ENCODE data around the gene TEX35. TPM values are rescaled to one million over a fixed set of nuclear protein-coding genes. Genes with fewer than 3 reads are reported as not detected.

The TEX35 gene
- polyA plus RNA-seq, 1 donor (not counting 4 experiments of a cell fraction or from before 2014, with no cell fraction given): 0.18 TPM

GRCh38 chr1:178565586-178565985 lies 52.7 kb downstream of the TEX35 start:
- dilution Hi-C loops (cut with MboI; ENCODE audit: extremely low pct_ligation_motif_present, low sequenced_read_pairs): no loop called here
- no peaks in the 10 kb centered on the region for H4K20me1 ChIP-seq (ENCODE audit: control insufficient read depth, extremely low read depth, insufficient read depth, low read length)

GRCh38 chr1:178566187-178566586 lies 53.3 kb downstream of the TEX35 start:
- Histone ChIP-seq H3K9me3 (ENCODE audit: control insufficient read depth, low read depth, low read length) (no peaks in the 10 kb centered on the region), H3K27ac (ENCODE audit: control insufficient read depth, insufficient read depth, low read length) (no peak overlapping the region), H3K4me2 (ENCODE audit: control insufficient read depth, extremely low read depth, insufficient read depth, low read depth, low read length) (no peak overlapping the region), H3K4me3 (ENCODE audit: control insufficient read depth in 2 of 3, extremely low read depth in 1 of 3, insufficient read depth in 2 of 3, low read depth in 1 of 3, low read length in 3 of 3) (no peak overlapping the region), H3K79me2 (ENCODE audit: control insufficient read depth, insufficient read depth, low read length) (no peaks in the 10 kb centered on the region), H3K9me1 (ENCODE audit: control insufficient read depth, extremely low read depth, insufficient read depth, low read length) (no peaks in the 10 kb centered on the region), H2AFZ (ENCODE audit: control insufficient read depth, low read length) (no peak overlapping the region), H3K27me3 (ENCODE audit: control insufficient read depth, extremely low read depth, insufficient read depth, low read length) (no peaks in the 10 kb centered on the region), H3K9ac (ENCODE audit: control insufficient read depth, extremely low read depth, insufficient read depth, low read length) (no peak overlapping the region), H3K36me3 (ENCODE audit: control insufficient read depth in 2 of 2, extremely low read depth in 1 of 2, insufficient read depth in 2 of 2, low read length in 2 of 2) (no peaks in the 10 kb centered on the region), H3K4me1 (ENCODE audit: control insufficient read depth, extremely low read depth, insufficient read depth, low read length) (no peaks in the 10 kb centered on the region), H4K20me1 (ENCODE audit: control insufficient read depth, extremely low read depth, insufficient read depth, low read length) (no peaks in the 10 kb centered on the region)
- dilution Hi-C loops (cut with MboI; ENCODE audit: extremely low pct_ligation_motif_present, low sequenced_read_pairs): no loop called here
- no peak for DNase-seq (ENCODE audit: low read depth, low spot score)
- TF ChIP-seq, protein P1, sequence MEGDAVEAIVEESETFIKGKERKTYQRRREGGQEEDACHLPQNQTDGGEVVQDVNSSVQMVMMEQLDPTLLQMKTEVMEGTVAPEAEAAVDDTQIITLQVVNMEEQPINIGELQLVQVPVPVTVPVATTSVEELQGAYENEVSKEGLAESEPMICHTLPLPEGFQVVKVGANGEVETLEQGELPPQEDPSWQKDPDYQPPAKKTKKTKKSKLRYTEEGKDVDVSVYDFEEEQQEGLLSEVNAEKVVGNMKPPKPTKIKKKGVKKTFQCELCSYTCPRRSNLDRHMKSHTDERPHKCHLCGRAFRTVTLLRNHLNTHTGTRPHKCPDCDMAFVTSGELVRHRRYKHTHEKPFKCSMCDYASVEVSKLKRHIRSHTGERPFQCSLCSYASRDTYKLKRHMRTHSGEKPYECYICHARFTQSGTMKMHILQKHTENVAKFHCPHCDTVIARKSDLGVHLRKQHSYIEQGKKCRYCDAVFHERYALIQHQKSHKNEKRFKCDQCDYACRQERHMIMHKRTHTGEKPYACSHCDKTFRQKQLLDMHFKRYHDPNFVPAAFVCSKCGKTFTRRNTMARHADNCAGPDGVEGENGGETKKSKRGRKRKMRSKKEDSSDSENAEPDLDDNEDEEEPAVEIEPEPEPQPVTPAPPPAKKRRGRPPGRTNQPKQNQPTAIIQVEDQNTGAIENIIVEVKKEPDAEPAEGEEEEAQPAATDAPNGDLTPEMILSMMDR (optimal IDR thresholded peaks at IDR 0.05 in 1 of 3, IDR thresholded peaks at IDR 0.05 in 1 of 3, conservative IDR thresholded peaks at IDR 0.05 in 1 of 3; ENCODE audit: extremely low read depth in 1 of 3, insufficient read depth in 2 of 3, low read length in 3 of 3): no peak
- TF ChIP-seq EZH2 (IDR thresholded peaks at IDR 0.05; ENCODE audit: low read length): no peak
- no peak for FAIRE-seq

More at GRCh38 chr1:178565586-178565985, 52.7 kb downstream of the TEX35 start:
- TF ChIP-seq EZH2 (IDR thresholded peaks at IDR 0.05; ENCODE audit: low read length): no peak
- TF ChIP-seq, protein P1 (optimal IDR thresholded peaks at IDR 0.05 in 1 of 3, IDR thresholded peaks at IDR 0.05 in 1 of 3, conservative IDR thresholded peaks at IDR 0.05 in 1 of 3; ENCODE audit: extremely low read depth in 1 of 3, insufficient read depth in 2 of 3, low read length in 3 of 3): no peak
- Histone ChIP-seq H3K36me3 (ENCODE audit: control insufficient read depth in 2 of 2, extremely low read depth in 1 of 2, insufficient read depth in 2 of 2, low read length in 2 of 2) (no peaks in the 10 kb centered on the region), H3K9ac (ENCODE audit: control insufficient read depth, extremely low read depth, insufficient read depth, low read length) (no peak overlapping the region), H3K9me3 (ENCODE audit: control insufficient read depth, low read depth, low read length) (no peaks in the 10 kb centered on the region), H3K79me2 (ENCODE audit: control insufficient read depth, insufficient read depth, low read length) (no peaks in the 10 kb centered on the region), H3K4me3 (ENCODE audit: control insufficient read depth in 2 of 3, extremely low read depth in 1 of 3, insufficient read depth in 2 of 3, low read depth in 1 of 3, low read length in 3 of 3) (no peak overlapping the region), H3K27me3 (ENCODE audit: control insufficient read depth, extremely low read depth, insufficient read depth, low read length) (no peaks in the 10 kb centered on the region), H3K4me2 (ENCODE audit: control insufficient read depth, extremely low read depth, insufficient read depth, low read depth, low read length) (no peak overlapping the region), H3K9me1 (ENCODE audit: control insufficient read depth, extremely low read depth, insufficient read depth, low read length) (no peaks in the 10 kb centered on the region), H3K4me1 (ENCODE audit: control insufficient read depth, extremely low read depth, insufficient read depth, low read length) (no peaks in the 10 kb centered on the region), H2AFZ (ENCODE audit: control insufficient read depth, low read length) (no peak overlapping the region), H3K27ac (ENCODE audit: control insufficient read depth, insufficient read depth, low read length) (no peak overlapping the region)
- no peak for DNase-seq (ENCODE audit: low read depth, low spot score)
- no peak for FAIRE-seq
